ENCODE data around the gene ABCB8. TPM values are rescaled to one million over a fixed set of nuclear protein-coding genes. Genes with fewer than 3 reads are reported as not detected.
A peak's percentile ranks its signal among the peaks of the same experiment; 100 is the strongest.

Gene ABCB8
- total and polyA plus RNA-seq, 9 of the 15 experiments (the other 6 are each of a cell fraction or from before 2014, with no cell fraction given): 7.6 to 106 (median 36.3) TPM

DNA sequence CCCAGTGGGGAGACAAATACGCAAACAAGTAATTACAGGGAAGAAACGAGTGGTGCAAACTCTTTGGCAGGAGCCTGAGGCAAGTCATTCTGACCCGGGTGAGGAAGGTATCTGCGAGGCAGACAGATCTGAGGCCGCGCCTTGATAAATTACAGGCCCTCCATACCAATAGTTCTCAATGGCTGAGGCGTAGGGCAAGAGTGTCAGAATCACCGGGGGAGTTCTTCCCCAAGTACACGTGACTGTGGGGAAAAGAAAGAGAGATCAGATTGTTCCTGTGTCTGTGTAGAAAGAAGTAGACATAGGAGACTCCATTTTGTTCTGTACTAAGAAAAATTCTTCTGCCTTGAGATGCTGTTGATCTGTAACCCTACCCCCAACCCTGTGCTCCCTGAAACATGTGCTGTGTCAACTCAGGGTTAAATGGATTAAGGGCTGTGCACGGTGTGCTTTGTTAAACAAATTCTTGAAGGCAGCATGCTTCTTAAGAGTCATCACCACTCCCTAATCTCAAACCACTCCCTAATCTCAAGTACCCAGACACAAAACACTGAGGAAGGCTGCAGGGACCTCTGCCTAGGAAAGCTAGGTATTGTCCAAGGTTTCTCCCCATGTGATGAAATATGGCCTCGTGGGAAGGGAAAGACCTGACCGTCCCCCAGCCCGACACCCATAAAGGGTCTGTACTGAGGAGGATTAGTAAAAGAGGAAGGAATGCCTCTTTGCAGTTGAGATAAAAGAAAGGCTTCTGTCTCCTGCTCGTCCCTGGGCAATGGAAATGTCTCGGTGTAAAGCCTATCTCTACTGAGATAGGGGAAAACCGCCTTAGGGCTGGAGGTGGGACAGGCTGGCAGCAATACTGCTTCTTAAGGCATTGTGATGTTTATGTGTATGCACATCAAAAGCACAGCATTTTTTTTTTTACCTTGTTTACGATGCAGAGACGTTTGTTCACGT is 1.2 kb upstream of the ABCB8 start (continued):
- TF ChIP-seq, protein P1, sequence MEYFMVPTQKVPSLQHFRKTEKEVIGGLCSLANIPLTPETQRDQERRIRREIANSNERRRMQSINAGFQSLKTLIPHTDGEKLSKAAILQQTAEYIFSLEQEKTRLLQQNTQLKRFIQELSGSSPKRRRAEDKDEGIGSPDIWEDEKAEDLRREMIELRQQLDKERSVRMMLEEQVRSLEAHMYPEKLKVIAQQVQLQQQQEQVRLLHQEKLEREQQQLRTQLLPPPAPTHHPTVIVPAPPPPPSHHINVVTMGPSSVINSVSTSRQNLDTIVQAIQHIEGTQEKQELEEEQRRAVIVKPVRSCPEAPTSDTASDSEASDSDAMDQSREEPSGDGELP (CRISPR knock-in tag; IDR thresholded peaks at IDR 0.05; ENCODE audit: borderline replicate concordance): 0 out of 2 replicates have a peak, but pooled peaks have one; percentile 22
- TF ChIP-seq USF2 (CRISPR knock-in tag; IDR thresholded peaks at IDR 0.05): peak; percentile 61
- TF ChIP-seq GABPA (tag; conservative IDR thresholded peaks at IDR 0.05; ENCODE audit: low read depth): peak; percentile 38; the same call in 1 of the 2 replicates
- peak; percentile 60; the same call in 1 of the 2 replicates for TF ChIP-seq ZNF830 (CRISPR knock-in tag; IDR thresholded peaks at IDR 0.05)
- 0 out of 2 replicates have a peak, but pooled peaks have one; percentile 14 for TF ChIP-seq PREB (CRISPR knock-in tag; IDR thresholded peaks at IDR 0.05)
- 0 out of 2 replicates have a peak, but pooled peaks have one; percentile 62 for TF ChIP-seq ZNF780A (CRISPR knock-in tag; IDR thresholded peaks at IDR 0.05)
- peak; percentile 79 for TF ChIP-seq FOSL1 (tag; conservative IDR thresholded peaks at IDR 0.05)
- 0 out of 2 replicates have a peak, but pooled peaks have one; percentile 15 for TF ChIP-seq HMG20A (CRISPR knock-in tag; conservative IDR thresholded peaks at IDR 0.05)
- TF ChIP-seq, protein P2, sequence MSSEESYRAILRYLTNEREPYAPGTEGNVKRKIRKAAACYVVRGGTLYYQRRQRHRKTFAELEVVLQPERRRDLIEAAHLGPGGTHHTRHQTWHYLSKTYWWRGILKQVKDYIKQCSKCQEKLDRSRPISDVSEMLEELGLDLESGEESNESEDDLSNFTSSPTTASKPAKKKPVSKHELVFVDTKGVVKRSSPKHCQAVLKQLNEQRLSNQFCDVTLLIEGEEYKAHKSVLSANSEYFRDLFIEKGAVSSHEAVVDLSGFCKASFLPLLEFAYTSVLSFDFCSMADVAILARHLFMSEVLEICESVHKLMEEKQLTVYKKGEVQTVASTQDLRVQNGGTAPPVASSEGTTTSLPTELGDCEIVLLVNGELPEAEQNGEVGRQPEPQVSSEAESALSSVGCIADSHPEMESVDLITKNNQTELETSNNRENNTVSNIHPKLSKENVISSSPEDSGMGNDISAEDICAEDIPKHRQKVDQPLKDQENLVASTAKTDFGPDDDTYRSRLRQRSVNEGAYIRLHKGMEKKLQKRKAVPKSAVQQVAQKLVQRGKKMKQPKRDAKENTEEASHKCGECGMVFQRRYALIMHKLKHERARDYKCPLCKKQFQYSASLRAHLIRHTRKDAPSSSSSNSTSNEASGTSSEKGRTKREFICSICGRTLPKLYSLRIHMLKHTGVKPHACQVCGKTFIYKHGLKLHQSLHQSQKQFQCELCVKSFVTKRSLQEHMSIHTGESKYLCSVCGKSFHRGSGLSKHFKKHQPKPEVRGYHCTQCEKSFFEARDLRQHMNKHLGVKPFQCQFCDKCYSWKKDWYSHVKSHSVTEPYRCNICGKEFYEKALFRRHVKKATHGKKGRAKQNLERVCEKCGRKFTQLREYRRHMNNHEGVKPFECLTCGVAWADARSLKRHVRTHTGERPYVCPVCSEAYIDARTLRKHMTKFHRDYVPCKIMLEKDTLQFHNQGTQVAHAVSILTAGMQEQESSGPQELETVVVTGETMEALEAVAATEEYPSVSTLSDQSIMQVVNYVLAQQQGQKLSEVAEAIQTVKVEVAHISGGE (CRISPR knock-in tag; IDR thresholded peaks at IDR 0.05): peak in 1 of 3 experiments; percentile 81; a peak in 2 of 6 replicates
- TF ChIP-seq SMAD3 (CRISPR knock-in tag; conservative IDR thresholded peaks at IDR 0.05): peak; percentile 96
- peak; percentile 25; the same call in 1 of the 2 replicates for TF ChIP-seq NFE2 (IDR thresholded peaks at IDR 0.05; ENCODE audit: low read depth)
- TF ChIP-seq ZNF311 (CRISPR knock-in tag; IDR thresholded peaks at IDR 0.05): peak; percentile 98
- TF ChIP-seq, protein P3, sequence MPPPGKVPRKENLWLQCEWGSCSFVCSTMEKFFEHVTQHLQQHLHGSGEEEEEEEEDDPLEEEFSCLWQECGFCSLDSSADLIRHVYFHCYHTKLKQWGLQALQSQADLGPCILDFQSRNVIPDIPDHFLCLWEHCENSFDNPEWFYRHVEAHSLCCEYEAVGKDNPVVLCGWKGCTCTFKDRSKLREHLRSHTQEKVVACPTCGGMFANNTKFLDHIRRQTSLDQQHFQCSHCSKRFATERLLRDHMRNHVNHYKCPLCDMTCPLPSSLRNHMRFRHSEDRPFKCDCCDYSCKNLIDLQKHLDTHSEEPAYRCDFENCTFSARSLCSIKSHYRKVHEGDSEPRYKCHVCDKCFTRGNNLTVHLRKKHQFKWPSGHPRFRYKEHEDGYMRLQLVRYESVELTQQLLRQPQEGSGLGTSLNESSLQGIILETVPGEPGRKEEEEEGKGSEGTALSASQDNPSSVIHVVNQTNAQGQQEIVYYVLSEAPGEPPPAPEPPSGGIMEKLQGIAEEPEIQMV (tag; conservative IDR thresholded peaks at IDR 0.05; ENCODE audit: low read depth): peak; percentile 88
- TF ChIP-seq POLR2A (conservative IDR thresholded peaks at IDR 0.05): peak; percentile 46; the same call in 1 of the 2 replicates
- TF ChIP-seq L3MBTL2 (IDR thresholded peaks at IDR 0.05): peak; percentile 88
- TF ChIP-seq MEF2D (tag; conservative IDR thresholded peaks at IDR 0.05; ENCODE audit: low read depth): peak; percentile 94
- TF ChIP-seq ILK (tag; IDR thresholded peaks at IDR 0.05; ENCODE audit: borderline replicate concordance, low read depth): peak; percentile 89

Measured in K562 (cell line).